ENCODE data around the gene PTPN14.

GRCh38 chr1:214432245-214432644, 119.2 kb downstream of the PTPN14 start:
- TF ChIP-seq, protein P1, sequence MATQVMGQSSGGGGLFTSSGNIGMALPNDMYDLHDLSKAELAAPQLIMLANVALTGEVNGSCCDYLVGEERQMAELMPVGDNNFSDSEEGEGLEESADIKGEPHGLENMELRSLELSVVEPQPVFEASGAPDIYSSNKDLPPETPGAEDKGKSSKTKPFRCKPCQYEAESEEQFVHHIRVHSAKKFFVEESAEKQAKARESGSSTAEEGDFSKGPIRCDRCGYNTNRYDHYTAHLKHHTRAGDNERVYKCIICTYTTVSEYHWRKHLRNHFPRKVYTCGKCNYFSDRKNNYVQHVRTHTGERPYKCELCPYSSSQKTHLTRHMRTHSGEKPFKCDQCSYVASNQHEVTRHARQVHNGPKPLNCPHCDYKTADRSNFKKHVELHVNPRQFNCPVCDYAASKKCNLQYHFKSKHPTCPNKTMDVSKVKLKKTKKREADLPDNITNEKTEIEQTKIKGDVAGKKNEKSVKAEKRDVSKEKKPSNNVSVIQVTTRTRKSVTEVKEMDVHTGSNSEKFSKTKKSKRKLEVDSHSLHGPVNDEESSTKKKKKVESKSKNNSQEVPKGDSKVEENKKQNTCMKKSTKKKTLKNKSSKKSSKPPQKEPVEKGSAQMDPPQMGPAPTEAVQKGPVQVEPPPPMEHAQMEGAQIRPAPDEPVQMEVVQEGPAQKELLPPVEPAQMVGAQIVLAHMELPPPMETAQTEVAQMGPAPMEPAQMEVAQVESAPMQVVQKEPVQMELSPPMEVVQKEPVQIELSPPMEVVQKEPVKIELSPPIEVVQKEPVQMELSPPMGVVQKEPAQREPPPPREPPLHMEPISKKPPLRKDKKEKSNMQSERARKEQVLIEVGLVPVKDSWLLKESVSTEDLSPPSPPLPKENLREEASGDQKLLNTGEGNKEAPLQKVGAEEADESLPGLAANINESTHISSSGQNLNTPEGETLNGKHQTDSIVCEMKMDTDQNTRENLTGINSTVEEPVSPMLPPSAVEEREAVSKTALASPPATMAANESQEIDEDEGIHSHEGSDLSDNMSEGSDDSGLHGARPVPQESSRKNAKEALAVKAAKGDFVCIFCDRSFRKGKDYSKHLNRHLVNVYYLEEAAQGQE (IDR thresholded peaks at IDR 0.05; ENCODE audit: insufficient read depth in 1 of 2, low read depth in 2 of 2, low read length in 1 of 2): no peak
- TF ChIP-seq, protein P2, sequence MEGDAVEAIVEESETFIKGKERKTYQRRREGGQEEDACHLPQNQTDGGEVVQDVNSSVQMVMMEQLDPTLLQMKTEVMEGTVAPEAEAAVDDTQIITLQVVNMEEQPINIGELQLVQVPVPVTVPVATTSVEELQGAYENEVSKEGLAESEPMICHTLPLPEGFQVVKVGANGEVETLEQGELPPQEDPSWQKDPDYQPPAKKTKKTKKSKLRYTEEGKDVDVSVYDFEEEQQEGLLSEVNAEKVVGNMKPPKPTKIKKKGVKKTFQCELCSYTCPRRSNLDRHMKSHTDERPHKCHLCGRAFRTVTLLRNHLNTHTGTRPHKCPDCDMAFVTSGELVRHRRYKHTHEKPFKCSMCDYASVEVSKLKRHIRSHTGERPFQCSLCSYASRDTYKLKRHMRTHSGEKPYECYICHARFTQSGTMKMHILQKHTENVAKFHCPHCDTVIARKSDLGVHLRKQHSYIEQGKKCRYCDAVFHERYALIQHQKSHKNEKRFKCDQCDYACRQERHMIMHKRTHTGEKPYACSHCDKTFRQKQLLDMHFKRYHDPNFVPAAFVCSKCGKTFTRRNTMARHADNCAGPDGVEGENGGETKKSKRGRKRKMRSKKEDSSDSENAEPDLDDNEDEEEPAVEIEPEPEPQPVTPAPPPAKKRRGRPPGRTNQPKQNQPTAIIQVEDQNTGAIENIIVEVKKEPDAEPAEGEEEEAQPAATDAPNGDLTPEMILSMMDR (IDR thresholded peaks at IDR 0.05): no peak
- no peak for TF ChIP-seq POLR2AphosphoS5 (IDR thresholded peaks at IDR 0.05; ENCODE audit: low read depth, low read length)

Data from Panc1 (cell line).